Fibroblast of the aortic adventitia (primary cell): ENCODE results near the gene TVP23C. TPM values are rescaled to one million over a fixed set of nuclear protein-coding genes. Genes with fewer than 3 reads are reported as not detected.
A peak's percentile ranks its signal among the peaks of the same experiment; 100 is the strongest.
"Not testable (repeated sequence)": the region's sequence is repeated elsewhere in the genome, so short reads cannot be mapped to it uniquely, and the experiment has no call there.

Experiments used
- DNase-seq: peaks from one replicate; pipeline ENCODE4 v3.0.0-alpha.2; 2010; ENCODE audit warnings: low read depth
- H3K4me3 ChIP-seq: 2 replicates; pipeline ENCODE4 v1.5.1; 2011; ENCODE audit warnings: low read depth, mild to moderate bottlenecking, control low read depth, low read length, moderate library complexity
- total RNA-seq: library from RNA; depleted of rRNA; stranded (reverse); fragments of >200 nt; gene quantifications from 2 replicates; pipeline ENCODE4 v1.2.3, GENCODE V29; 2012; ENCODE audit warnings: low replicate concordance
- TF ChIP-seq, protein P1 (sequence below): IDR thresholded peaks from 2 replicates; pipeline ENCODE4 v1.5.1; 2011; ENCODE audit warnings: mild to moderate bottlenecking, low read length, control low read depth, inconsistent platforms; ENCODE audit not compliant: insufficient read depth

Gene TVP23C
- total RNA-seq, 1 donor: 22.6 TPM

DNA sequence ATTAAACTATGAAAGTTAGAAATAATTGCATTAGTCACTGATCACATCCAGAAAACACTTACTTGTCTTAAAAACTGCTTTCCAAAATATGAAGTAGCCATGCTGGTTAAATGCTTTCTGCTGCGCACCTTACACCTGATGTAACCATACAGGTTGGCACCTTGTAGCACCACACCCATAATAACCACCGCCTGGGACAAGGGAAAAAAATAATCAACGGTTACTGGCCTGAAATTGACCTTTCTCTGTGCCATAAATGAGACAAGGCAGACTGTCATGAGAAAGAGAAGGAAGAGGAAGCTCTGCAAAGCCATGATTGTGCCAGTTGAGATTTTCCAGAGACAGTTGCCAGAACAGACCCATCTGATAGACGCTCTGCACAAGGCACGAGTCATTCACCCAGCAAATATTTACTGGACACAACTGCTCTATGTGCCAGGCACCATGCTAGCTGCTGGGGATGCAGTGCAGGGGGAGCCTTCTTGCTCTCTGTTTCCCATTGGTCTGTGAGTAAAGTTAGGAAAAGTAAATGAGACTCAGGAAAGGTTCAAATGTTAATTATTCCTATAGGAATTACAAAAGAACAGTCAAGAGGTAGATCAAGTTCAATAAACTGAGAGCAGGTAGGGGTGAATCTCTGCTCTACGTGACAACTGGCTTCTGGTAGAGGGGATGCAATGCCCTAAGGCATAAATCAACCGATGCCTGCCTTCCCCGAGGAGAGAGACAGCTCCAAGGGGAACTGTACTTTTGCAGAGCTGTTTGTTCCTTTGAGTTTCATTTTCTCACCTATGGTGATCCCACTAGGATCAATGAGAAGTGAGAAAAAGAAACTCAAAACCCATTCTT lies 22.7 kb downstream of the TVP23C start:
- not testable (repeated sequence) for DNase-seq, H3K4me3 ChIP-seq

DNA sequence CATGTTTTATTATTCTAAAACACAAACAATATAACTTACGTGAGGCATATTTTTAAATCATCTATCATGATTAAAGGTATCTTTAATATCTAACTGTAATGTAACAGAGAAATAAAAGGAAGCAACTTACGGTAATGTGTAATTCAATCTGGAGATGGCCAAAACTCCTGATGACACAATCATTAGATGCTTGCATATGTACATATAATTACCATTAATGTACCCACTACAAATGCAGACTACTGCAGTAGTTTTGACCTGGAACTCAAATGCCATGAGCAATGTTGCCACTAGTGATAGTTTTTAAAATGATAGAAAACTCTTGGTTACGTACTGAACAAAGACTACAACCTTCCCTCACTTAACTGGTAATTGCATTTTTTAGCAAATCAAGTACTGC lies 30.2 kb downstream of the TVP23C start:
- not testable (repeated sequence) for H3K4me3 ChIP-seq, DNase-seq

DNA sequence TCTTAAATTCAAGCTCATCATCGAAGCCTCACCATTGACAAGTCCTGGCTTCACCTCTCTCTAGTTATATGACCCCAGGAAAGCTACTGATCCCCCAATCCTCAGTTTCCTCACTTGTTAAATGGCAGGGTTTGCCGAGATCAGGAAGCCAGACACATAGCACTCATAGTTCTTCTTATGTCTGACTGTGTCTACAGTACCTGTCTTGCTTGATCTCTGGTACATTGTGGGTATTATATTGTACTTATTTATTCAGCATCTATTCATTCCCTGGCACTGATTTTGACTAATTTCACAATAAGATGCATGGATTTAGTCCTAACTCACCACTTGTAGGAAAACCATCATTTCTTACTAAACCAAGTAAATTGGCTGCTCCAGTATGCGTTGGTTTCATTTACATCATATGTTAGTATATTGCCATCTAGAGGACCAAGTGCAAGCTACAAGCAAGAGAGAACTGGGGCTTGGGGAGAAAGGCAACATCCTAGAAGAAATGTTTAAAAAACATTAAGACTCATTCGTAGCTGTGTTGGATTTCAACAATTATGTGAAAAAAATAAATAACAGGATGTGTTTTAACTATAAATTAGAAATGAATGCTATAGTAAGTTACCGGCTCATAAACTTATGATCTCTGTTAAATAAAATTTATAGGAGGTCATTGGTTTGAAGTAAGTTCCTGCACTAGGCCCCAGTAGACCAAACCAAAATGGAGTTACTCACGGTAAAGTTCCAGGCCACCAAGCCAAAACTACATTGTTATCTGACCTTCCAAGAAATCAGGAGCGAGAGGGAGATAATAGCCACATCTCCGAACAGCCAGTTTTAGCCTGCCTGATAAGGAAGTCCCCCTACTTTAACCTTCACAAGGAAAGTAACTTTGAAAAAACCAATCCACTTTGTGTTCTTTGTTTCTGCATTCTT lies 36.7 kb downstream of the TVP23C start:
- DNase-seq: peak; percentile 90
- TF ChIP-seq, protein P1, sequence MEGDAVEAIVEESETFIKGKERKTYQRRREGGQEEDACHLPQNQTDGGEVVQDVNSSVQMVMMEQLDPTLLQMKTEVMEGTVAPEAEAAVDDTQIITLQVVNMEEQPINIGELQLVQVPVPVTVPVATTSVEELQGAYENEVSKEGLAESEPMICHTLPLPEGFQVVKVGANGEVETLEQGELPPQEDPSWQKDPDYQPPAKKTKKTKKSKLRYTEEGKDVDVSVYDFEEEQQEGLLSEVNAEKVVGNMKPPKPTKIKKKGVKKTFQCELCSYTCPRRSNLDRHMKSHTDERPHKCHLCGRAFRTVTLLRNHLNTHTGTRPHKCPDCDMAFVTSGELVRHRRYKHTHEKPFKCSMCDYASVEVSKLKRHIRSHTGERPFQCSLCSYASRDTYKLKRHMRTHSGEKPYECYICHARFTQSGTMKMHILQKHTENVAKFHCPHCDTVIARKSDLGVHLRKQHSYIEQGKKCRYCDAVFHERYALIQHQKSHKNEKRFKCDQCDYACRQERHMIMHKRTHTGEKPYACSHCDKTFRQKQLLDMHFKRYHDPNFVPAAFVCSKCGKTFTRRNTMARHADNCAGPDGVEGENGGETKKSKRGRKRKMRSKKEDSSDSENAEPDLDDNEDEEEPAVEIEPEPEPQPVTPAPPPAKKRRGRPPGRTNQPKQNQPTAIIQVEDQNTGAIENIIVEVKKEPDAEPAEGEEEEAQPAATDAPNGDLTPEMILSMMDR: peak; percentile 48
- not testable (repeated sequence) for H3K4me3 ChIP-seq

DNA sequence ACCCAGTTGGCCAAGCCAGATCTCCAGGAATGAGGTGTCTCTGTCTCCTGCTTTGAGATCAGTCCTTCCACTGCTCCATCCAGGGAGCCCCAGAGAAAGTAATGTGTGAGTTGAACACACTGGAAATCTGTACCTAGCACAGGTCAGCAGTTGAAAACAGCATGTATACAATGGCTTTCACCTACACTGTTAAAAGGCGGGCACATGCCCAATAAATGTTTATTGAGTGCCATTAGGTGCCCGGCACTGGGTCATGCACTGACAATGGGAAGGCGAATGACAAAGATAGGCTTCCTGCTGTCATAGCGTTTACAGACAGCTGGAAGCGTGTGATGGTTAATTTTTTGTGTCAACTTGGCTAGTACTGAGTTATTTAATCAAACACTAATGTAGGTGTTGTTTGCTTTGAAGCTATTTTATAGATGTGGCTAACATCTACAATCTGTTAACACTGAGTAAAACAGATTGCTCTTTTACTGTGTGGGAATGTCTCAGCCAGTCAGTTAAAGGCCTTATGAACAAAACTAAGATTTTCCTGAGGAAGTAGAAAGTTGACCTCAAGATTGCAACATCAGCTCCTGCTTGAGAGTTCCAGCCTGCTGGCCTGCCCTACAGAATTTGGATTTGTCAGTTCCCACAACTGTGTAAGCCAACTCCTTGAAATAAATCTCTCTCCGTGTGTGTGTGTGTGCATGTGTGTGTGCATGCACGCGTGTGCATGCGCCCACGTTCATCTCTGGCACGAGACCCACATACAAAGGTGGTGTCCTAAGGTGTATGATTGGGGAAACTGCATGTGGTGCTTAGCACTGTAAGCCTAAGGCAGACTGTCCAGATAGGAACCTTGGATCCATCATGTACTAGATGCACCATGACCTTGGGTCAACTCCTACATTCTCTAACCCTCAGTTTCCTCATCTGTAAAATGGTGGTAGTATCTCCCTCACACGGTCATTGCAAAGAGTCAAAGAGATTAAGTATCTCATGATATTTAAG lies 38.0 kb downstream of the TVP23C start:
- not testable (repeated sequence) for H3K4me3 ChIP-seq
- peak; percentile 63 for DNase-seq

DNA sequence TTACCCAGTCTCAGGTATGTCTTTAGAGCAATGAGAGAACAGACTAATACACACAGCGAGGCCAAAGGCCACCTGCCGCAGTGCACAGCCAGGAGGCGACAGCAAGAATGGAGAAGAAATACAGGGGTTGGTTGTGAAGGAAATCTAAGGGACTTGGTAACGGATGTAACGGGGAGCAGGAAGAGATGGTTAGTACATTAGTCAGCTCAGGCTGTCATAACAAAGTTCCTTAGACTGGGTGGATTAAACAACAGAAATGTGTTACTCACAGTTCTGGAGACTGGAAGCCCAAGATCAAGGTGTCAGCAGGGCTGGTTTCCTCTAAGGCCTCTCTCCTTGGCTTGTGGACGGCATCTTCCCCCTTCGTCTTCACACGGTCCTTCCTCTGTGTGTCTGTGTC lies 47.1 kb downstream of the TVP23C start:
- no peak overlapping the region for H3K4me3 ChIP-seq
- no peak for DNase-seq
- TF ChIP-seq, protein P1: no peak

DNA sequence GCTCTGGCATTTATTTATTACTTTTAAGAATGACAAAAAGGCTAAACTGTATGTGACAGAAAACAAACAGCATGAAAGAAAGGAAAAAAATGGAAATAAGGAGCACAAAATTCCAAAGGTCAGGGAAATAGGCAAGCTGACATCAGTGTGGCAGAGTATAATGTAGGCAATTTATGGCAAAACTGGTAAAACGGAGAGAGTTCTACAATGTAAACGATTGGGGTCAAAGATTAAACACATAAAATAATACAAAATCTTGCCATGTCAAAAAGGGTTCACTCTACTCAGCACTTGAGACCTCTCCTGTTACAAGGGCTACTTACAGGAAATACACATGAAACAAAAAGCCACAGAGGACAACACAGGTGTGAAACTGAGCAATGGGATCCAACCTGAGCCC lies 48.8 kb downstream of the TVP23C start:
- no peak overlapping the region for H3K4me3 ChIP-seq
- TF ChIP-seq, protein P1: no peak
- no peak for DNase-seq

DNA sequence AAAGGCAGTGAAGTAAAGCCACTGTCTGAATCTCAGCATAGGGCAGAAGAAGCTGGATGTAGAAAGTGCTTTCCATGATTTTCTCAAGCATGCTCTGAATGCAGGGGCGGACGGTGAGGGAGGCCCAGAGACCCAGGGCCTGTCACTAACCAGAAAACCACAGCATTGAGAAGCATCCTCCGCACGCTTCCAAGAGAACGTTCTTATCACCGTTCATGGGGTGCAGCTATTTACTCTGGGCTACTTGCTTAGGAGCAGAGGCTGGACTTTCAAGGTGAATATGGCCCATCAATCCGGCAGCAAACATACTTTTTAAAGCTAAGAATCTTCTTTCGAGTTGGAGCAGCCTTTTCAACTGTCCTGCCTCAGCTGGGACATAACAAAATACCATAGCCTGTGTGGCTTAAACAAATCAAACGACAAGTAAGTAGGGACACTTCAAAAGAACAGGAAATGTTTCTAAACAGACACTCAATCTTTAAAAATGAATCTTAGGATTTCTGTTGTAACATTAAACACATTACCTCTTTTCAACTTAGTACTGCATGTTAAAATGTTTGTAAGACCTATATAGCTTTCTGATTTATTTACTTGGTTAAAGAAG lies 49.3 kb downstream of the TVP23C start:
- no peak overlapping the region for H3K4me3 ChIP-seq
- TF ChIP-seq, protein P1: no peak
- peak; percentile 10 for DNase-seq
